Ascending aorta (tissue), 2 donors: Measurements from ENCODE around the gene BACE2. TPM values are rescaled to one million over a fixed set of nuclear protein-coding genes. Genes with fewer than 3 reads are reported as not detected.

Experiments used
- DNase-seq, 2 donors: peaks; one replicate each; pipeline ENCODE4 v3.0.0-alpha.2; 2019; ENCODE audit warnings: low spot score in 2 of 2
- H3K27ac ChIP-seq, 2 donors: fragments of 200-600 bp; sonication (generic); one replicate each; pipeline ENCODE4 v1.5.1; 2016 to 2017; ENCODE audit warnings: mild to moderate bottlenecking in 1 of 2
- H3K27me3 ChIP-seq: fragments of 200-600 bp; sonication (generic); one replicate; pipeline ENCODE4 v1.5.1; 2017
- H3K36me3 ChIP-seq, 2 donors: fragments of 200-600 bp; sonication (generic); one replicate each; pipeline ENCODE4 v1.5.1; 2016
- H3K4me1 ChIP-seq, 2 donors: fragments of 200-600 bp; sonication (generic); one replicate each; pipeline ENCODE4 v1.5.1; 2016 to 2017; ENCODE audit warnings: mild to moderate bottlenecking in 1 of 2
- H3K4me3 ChIP-seq, 2 donors: fragments of 200-600 bp; sonication (generic); one replicate each; pipeline ENCODE4 v1.5.1; 2016 to 2017; ENCODE audit warnings: mild to moderate bottlenecking in 1 of 2
- H3K9me3 ChIP-seq, 2 donors: fragments of 200-600 bp; sonication (generic); one replicate each; pipeline ENCODE4 v1.5.1; 2016
- CTCF ChIP-seq, 3 experiments: fragments of 200-600 bp in 2 of 3; fragments of 450-650 bp in 1 of 3; sonication (generic) in 2 of 3; IDR thresholded peaks; one replicate each; pipeline ENCODE4 v1.5.1; 2016 to 2019; ENCODE audit warnings: antibody characterized with exemption in 3 of 3, mild to moderate bottlenecking in 1 of 3, moderate library complexity in 1 of 3
- intact Hi-C: fragments of 100-400 bp; cut with DNase I; formaldehyde crosslinking; loops from one replicate; pipeline ENCODE4 v1.15.1; 2023
- total RNA-seq: library from RNA; depleted of rRNA; stranded (reverse); fragments of >200 nt; gene quantifications from one replicate; pipeline ENCODE4 v1.1.0, GENCODE V29; 2016

BACE2 gene
- total RNA-seq, 1 donor from 2014 or later = 151 TPM

GRCh38 chr21:41283211-41283818 lies 115.4 kb downstream of the BACE2 start:
- no peaks in the 10 kb centered on the region for H3K27me3 ChIP-seq
- no peaks in the 10 kb centered on the region for H3K36me3 ChIP-seq
- H3K9me3 ChIP-seq = no peaks in the 10 kb centered on the region
- DNase-seq = peak in 1 of 2 donors; percentile 70
- no peaks in the 10 kb centered on the region for H3K4me1 ChIP-seq
- TF ChIP-seq CTCF (IDR thresholded peaks at IDR 0.05) = peak; percentile 67 to 82 (median 76)
- H3K27ac ChIP-seq = no peak overlapping the region
- no peak overlapping the region for H3K4me3 ChIP-seq
- intact Hi-C loops = loop anchor here (1.0 to 10.0 kb wide), 5 partner anchors 141 to 534 kb away; partner anchors contain the start of gene MX1

- Histone ChIP-seq H3K27me3 (no peaks in the 10 kb centered on the region), H3K9me3 (no peaks in the 10 kb centered on the region), H3K4me1 (no peaks in the 10 kb centered on the region), H3K27ac (no peak overlapping the region), H3K4me3 (no peak overlapping the region), H3K36me3 (no peaks in the 10 kb centered on the region)
- intact Hi-C loops = loop anchor here (10.0 kb wide), 2 partner anchors 135 to 485 kb away; partner anchors contain the start of gene MX1
- no peak for DNase-seq
- no peak for TF ChIP-seq CTCF (IDR thresholded peaks at IDR 0.05)
Measured at GRCh38 chr21:41289431-41289830, 121.5 kb downstream of the BACE2 start.

GRCh38 chr21:41290106-41290799 lies 122.3 kb downstream of the BACE2 start:
- TF ChIP-seq CTCF (IDR thresholded peaks at IDR 0.05) = no peak
- Histone ChIP-seq H3K4me1 (no peaks in the 10 kb centered on the region), H3K36me3 (no peaks in the 10 kb centered on the region), H3K27ac (no peak overlapping the region), H3K4me3 (peak overlapping the region in 1 of 2 donors; percentile 36), H3K27me3 (no peaks in the 10 kb centered on the region), H3K9me3 (no peaks in the 10 kb centered on the region)
- intact Hi-C loops = no loop called here
- no peak for DNase-seq

- intact Hi-C loops = no loop called here
- no peak for DNase-seq
- Histone ChIP-seq H3K4me3 (no peak overlapping the region), H3K27ac (no peak overlapping the region), H3K36me3 (no peaks in the 10 kb centered on the region), H3K4me1 (no peaks in the 10 kb centered on the region), H3K9me3 (no peaks in the 10 kb centered on the region), H3K27me3 (no peaks in the 10 kb centered on the region)
- TF ChIP-seq CTCF (IDR thresholded peaks at IDR 0.05) = no peak
Measured at GRCh38 chr21:41294548-41295231, 126.7 kb downstream of the BACE2 start.

- no peaks in the 10 kb centered on the region for H3K36me3 ChIP-seq
- DNase-seq = no peak
- no peak overlapping the region for H3K27ac ChIP-seq
- H3K27me3 ChIP-seq = no peaks in the 10 kb centered on the region
- no peaks in the 10 kb centered on the region for H3K4me1 ChIP-seq
- intact Hi-C loops = no loop called here
- no peaks in the 10 kb centered on the region for H3K9me3 ChIP-seq
- TF ChIP-seq CTCF (IDR thresholded peaks at IDR 0.05) = no peak
- no peak overlapping the region for H3K4me3 ChIP-seq
Measured at GRCh38 chr21:41295721-41296254, 127.8 kb downstream of the BACE2 start.
